Calu3 (cell line): ENCODE results near the gene JPH4. TPM values are rescaled to one million over a fixed set of nuclear protein-coding genes. Genes with fewer than 3 reads are reported as not detected.

ENCODE experiments used
- BruUV-seq: library from RNA; stranded (reverse); fragments of 400-500 nt; replicated peaks from 2 replicates; lab custom pipeline; 2021; lab: Mats Ljungman, UMichigan
- CTCF ChIA-PET: fragments of 300-600 bp; sonication (Branson Sonifier 250); formaldehyde crosslinking; loops from one replicate; lab custom pipeline; 2022; ENCODE audit warnings: antibody characterized with exemption; lab: Charles Lee
- DNase-seq: peaks from one replicate; pipeline ENCODE4 v3.0.0; 2022
- H3K27ac Mint-ChIP-seq: one replicate; pipeline ENCODE4 v1.8.0; 2022; ENCODE audit warnings: mixed read lengths; ENCODE audit not compliant: unreplicated experiment
- H3K27me3 Mint-ChIP-seq: one replicate; pipeline ENCODE4 v1.8.0; 2022; ENCODE audit warnings: mixed read lengths; ENCODE audit not compliant: unreplicated experiment
- H3K36me3 Mint-ChIP-seq: one replicate; pipeline ENCODE4 v1.8.0; 2022; ENCODE audit warnings: mild to moderate bottlenecking, moderate library complexity, mixed read lengths; ENCODE audit not compliant: insufficient read depth, unreplicated experiment
- H3K4me1 Mint-ChIP-seq: one replicate; pipeline ENCODE4 v1.8.0; 2022; ENCODE audit warnings: mild to moderate bottlenecking, low read depth, mixed read lengths; ENCODE audit not compliant: unreplicated experiment
- H3K4me3 Mint-ChIP-seq: one replicate; pipeline ENCODE4 v1.8.0; 2022; ENCODE audit warnings: mild to moderate bottlenecking, low read depth, moderate library complexity, mixed read lengths; ENCODE audit not compliant: unreplicated experiment
- H3K9me3 Mint-ChIP-seq: one replicate; pipeline ENCODE4 v1.8.0; 2022; ENCODE audit warnings: low read depth, mixed read lengths; ENCODE audit not compliant: unreplicated experiment
- CTCF ChIP-seq: fragments of 200-600 bp; IDR thresholded peaks from one replicate; pipeline ENCODE4 v1.8.0; 2022; ENCODE audit warnings: antibody characterized with exemption; ENCODE audit not compliant: unreplicated experiment
- intact Hi-C: fragments of 100-400 bp; cut with micrococcal nuclease; formaldehyde crosslinking; loops from one replicate; pipeline ENCODE4 v1.10.0; 2022; ENCODE audit not compliant: unreplicated experiment
- total RNA-seq: library from RNA; stranded (reverse); gene quantifications from 2 replicates; pipeline ENCODE4 v1.2.3, GENCODE V29; 2022

The JPH4 gene
- total RNA-seq, 1 experiment from 2014 or later = not detected

DNA sequence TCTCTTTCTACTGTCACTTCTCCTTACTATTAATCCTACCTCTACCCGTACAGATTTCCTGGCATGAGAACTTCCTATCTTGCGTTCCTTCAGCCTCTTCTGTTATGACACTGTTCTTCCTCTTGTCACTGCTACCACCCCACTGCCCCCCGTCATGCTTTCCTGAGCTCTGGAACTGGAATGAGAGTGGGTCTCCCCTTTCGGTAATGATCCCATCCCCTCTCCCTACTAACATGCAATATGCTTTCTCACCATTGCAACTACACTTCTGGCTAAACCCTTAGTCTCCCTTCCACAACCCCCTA, 6.1 kb downstream of the JPH4 start:
- Mint-ChIP-seq H3K27ac (peak overlapping the region; percentile 68), H3K4me3 (no peak overlapping the region), H3K4me1 (peaks cover 27% of the 10 kb centered on the region), H3K36me3 (peaks cover 11% of the 10 kb centered on the region), H3K27me3 (peaks cover 40% of the 10 kb centered on the region), H3K9me3 (no peaks in the 10 kb centered on the region)
- intact Hi-C loops = no loop called here
- DNase-seq = no peak
- TF ChIP-seq CTCF = no peak
- CTCF ChIA-PET = interaction anchor here (0.6 kb wide), 1 partner anchor 75 kb away, joined by 3 read pairs; no protein-coding TSS in a partner anchor
- no TSS peak for BruUV-seq

DNA sequence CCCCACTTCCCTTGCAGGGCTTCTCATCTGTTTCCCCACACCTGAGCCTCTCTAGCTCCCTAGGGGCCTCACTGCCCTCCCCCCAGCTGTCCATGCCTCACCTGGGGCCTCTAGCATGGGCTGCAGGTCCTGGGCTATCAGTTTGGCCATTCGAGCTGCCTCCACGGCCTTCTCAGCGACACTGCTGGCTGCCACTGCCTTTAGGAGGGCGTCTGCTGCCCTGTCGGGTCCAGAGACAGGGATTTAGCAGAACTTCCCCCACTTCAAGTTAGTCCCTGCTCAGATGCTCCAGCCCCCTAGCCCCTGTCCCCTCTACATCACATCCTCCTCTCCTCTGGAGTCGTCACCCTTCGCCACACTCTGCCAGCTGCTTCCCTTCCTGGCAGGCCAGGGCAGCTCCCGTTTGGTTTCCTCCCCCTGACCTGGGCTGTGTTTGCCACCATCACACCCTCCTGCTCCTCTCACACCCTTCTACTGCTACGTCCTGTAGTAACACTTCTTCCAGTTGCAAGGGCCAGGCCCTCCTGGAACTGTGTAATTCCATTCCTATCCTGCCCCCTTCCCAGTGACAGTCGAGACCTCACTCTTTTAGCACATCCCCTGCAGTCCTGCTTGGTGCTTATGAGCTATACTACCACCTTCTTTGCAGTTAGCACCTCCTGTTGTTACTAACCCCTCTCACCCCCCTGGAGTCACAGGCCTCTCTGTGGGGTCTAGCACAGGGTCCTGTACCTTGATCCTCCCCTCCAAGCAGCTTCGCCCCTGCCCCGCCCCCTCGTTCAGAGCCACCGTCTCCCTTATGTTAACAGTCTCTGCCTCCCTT, 6.7 kb downstream of the JPH4 start:
- TF ChIP-seq CTCF = no peak
- intact Hi-C loops = no loop called here
- H3K4me3 Mint-ChIP-seq = no peak overlapping the region
- peaks cover 34% of the 10 kb centered on the region for H3K27me3 Mint-ChIP-seq
- DNase-seq = no peak
- peak overlapping the region; percentile 68 for H3K27ac Mint-ChIP-seq
- H3K9me3 Mint-ChIP-seq = no peaks in the 10 kb centered on the region
- BruUV-seq = no TSS peak
- H3K36me3 Mint-ChIP-seq = peaks cover 17% of the 10 kb centered on the region
- CTCF ChIA-PET = interaction anchor here (0.6 kb wide), 1 partner anchor 74 kb away, joined by 3 read pairs; no protein-coding TSS in a partner anchor
- H3K4me1 Mint-ChIP-seq = peaks cover 27% of the 10 kb centered on the region

GRCh38 chr14:23570806-23571483, 7.6 kb downstream of the JPH4 start:
- Mint-ChIP-seq H3K27me3 (peaks cover 24% of the 10 kb centered on the region), H3K9me3 (no peaks in the 10 kb centered on the region), H3K4me3 (no peak overlapping the region), H3K36me3 (peaks cover 22% of the 10 kb centered on the region), H3K4me1 (peaks cover 34% of the 10 kb centered on the region), H3K27ac (no peak overlapping the region)
- DNase-seq = no peak
- TF ChIP-seq CTCF = no peak
- CTCF ChIA-PET = no interaction called here
- intact Hi-C loops = no loop called here
- BruUV-seq = no TSS peak

- peaks cover 22% of the 10 kb centered on the region for H3K27me3 Mint-ChIP-seq
- H3K4me3 Mint-ChIP-seq = no peak overlapping the region
Measured at GRCh38 chr14:23569443-23570151, 9.0 kb downstream of the JPH4 start.

More at GRCh38 chr14:23569443-23570151, 9.0 kb downstream of the JPH4 start:
- no peak for TF ChIP-seq CTCF
- H3K9me3 Mint-ChIP-seq = no peaks in the 10 kb centered on the region
- peaks cover 31% of the 10 kb centered on the region for H3K36me3 Mint-ChIP-seq
- no peak overlapping the region for H3K27ac Mint-ChIP-seq
- peaks cover 34% of the 10 kb centered on the region for H3K4me1 Mint-ChIP-seq
- peak; percentile 42 for DNase-seq
- intact Hi-C loops = no loop called here
- BruUV-seq = no TSS peak
- CTCF ChIA-PET = interaction anchor here (0.9 to 1.0 kb wide), 2 partner anchors 91 to 341 kb away, joined by 3 read pairs; no protein-coding TSS in a partner anchor
